Panc1 (cell line): ENCODE results near the gene THBS2.

Source experiments
- CTCF ChIP-seq: fragments of 450-650 bp; IDR thresholded peaks from 2 replicates; pipeline ENCODE4 v1.5.1; 2017; ENCODE audit warnings: mild to moderate bottlenecking
- POLR2AphosphoS5 ChIP-seq: IDR thresholded peaks from 2 replicates; pipeline ENCODE4 v1.6.1; 2012; ENCODE audit warnings: mild to moderate bottlenecking, low read depth, low read length, moderate library complexity
- REST ChIP-seq, 2 experiments: IDR thresholded peaks; 2 replicates each; pipeline ENCODE4 v1.6.1; 2011 to 2012; ENCODE audit warnings: low read depth in 2 of 2, control low read depth in 1 of 2, low read length in 1 of 2, mild to moderate bottlenecking in 1 of 2, moderate library complexity in 1 of 2; ENCODE audit not compliant: insufficient read depth in 1 of 2
- SIN3A ChIP-seq: IDR thresholded peaks from 2 replicates; pipeline ENCODE4 v1.6.1; 2012; ENCODE audit warnings: low read depth, mild to moderate bottlenecking, low read length, moderate library complexity, borderline replicate concordance; ENCODE audit not compliant: insufficient read depth

GRCh38 chr6:169185692-169186485, 67.8 kb downstream of the THBS2 start:
- no peak for TF ChIP-seq CTCF
- no peak for TF ChIP-seq POLR2AphosphoS5
- no peak for TF ChIP-seq SIN3A
- no peak for TF ChIP-seq REST (IDR thresholded peaks at IDR 0.05; ENCODE audit: insufficient read depth in 1 of 2, low read depth in 2 of 2, low read length in 1 of 2)
